WTC11 (cell line): ENCODE measurements around the gene CROCC2. TPM values are rescaled to one million over a fixed set of nuclear protein-coding genes. Genes with fewer than 3 reads are reported as not detected.

Experiments used
- ATAC-seq: fragments of 200-7000 bp; cut with Tn5 transposase; 2 replicates; pipeline ENCODE4 v1.10.0; 2021; ENCODE audit warnings: mild to moderate bottlenecking, moderate library complexity
- CTCF ChIA-PET: fragments of 300-600 bp; sonication (Branson Sonifier 250); formaldehyde crosslinking; loops from one replicate; lab custom pipeline; 2021; ENCODE audit warnings: antibody characterized with exemption; lab: Charles Lee
- POLR2A ChIA-PET: fragments of 350-600 bp; sonication (Branson Sonifier 250); formaldehyde crosslinking; loops from one replicate; lab custom pipeline; 2021; ENCODE audit warnings: antibody characterized with exemption; lab: Charles Lee
- DNase-seq: peaks from one replicate; pipeline ENCODE4 v3.0.0; 2021; ENCODE audit warnings: low spot score
- H3K27ac Mint-ChIP-seq: 2 replicates; pipeline ENCODE4 v1.8.0; 2021; ENCODE audit warnings: mixed read lengths
- H3K27me3 Mint-ChIP-seq: 2 replicates; pipeline ENCODE4 v1.8.0; 2021; ENCODE audit warnings: low read depth, mild to moderate bottlenecking, moderate library complexity, mixed read lengths
- H3K36me3 Mint-ChIP-seq: 2 replicates; pipeline ENCODE4 v1.8.0; 2021; ENCODE audit warnings: mixed read lengths
- H3K4me1 Mint-ChIP-seq: 2 replicates; pipeline ENCODE4 v1.8.0; 2022; ENCODE audit warnings: mixed read lengths
- H3K4me3 Mint-ChIP-seq: 2 replicates; pipeline ENCODE4 v1.8.0; 2021; ENCODE audit warnings: mild to moderate bottlenecking, moderate library complexity, mixed read lengths
- H3K9me3 Mint-ChIP-seq: 2 replicates; pipeline ENCODE4 v1.8.0; 2021; ENCODE audit warnings: mixed read lengths
- ETV6 ChIP-seq: sonication (generic); formaldehyde crosslinking; IDR thresholded peaks from 2 replicates; pipeline ENCODE4 v1.8.1; 2022; ENCODE audit warnings: mild to moderate bottlenecking, missing genetic modification reagents
- FOXK1 ChIP-seq: sonication (generic); formaldehyde crosslinking; IDR thresholded peaks from 2 replicates; pipeline ENCODE4 v1.8.0; 2022; ENCODE audit warnings: mild to moderate bottlenecking, moderate library complexity, missing genetic modification reagents
- RORB ChIP-seq: fragments of 250-450 bp; sonication (Bioruptor Pico); IDR thresholded peaks from 2 replicates; pipeline ENCODE4 v1.9.0; 2021; ENCODE audit warnings: mild to moderate bottlenecking
- ZNF121 ChIP-seq: sonication (generic); formaldehyde crosslinking; IDR thresholded peaks from 2 replicates; pipeline ENCODE4 v1.8.0; 2023; ENCODE audit warnings: missing genetic modification reagents
- ZNF138 ChIP-seq: sonication (generic); formaldehyde crosslinking; conservative IDR thresholded peaks from 2 replicates; pipeline ENCODE4 v1.8.1; 2022; ENCODE audit warnings: mild to moderate bottlenecking, moderate library complexity, missing genetic modification reagents
- ZNF416 ChIP-seq: fragments of 250-450 bp; sonication (Bioruptor Pico); IDR thresholded peaks from 2 replicates; pipeline ENCODE4 v1.9.0; 2021; ENCODE audit warnings: mild to moderate bottlenecking, inconsistent platforms
- total RNA-seq: library from RNA; stranded (reverse); gene quantifications from 3 replicates; pipeline ENCODE4 v1.2.3, GENCODE V29; 2021
- TF ChIP-seq, protein P1 (sequence below): fragments of 250-450 bp; sonication (Bioruptor Pico); IDR thresholded peaks from 2 replicates; pipeline ENCODE4 v1.9.0; 2021; ENCODE audit warnings: moderate library complexity, mild to moderate bottlenecking, inconsistent platforms, borderline replicate concordance
- TF ChIP-seq, protein P2 (sequence below): sonication (generic); formaldehyde crosslinking; IDR thresholded peaks from 2 replicates; pipeline ENCODE4 v1.8.1; 2023; ENCODE audit warnings: mild to moderate bottlenecking, missing genetic modification reagents
- TF ChIP-seq, protein P3 (sequence below): sonication (generic); formaldehyde crosslinking; conservative IDR thresholded peaks from 2 replicates; pipeline ENCODE4 v1.8.1; 2023; ENCODE audit warnings: mild to moderate bottlenecking, low read depth, missing genetic modification reagents, moderate library complexity
- TF ChIP-seq, protein P4 (sequence below): sonication (generic); formaldehyde crosslinking; IDR thresholded peaks from 2 replicates; pipeline ENCODE4 v1.8.1; 2023; ENCODE audit warnings: mild to moderate bottlenecking, missing genetic modification reagents, borderline replicate concordance
- TF ChIP-seq, protein P5 (sequence below): fragments of 250-450 bp; sonication (Bioruptor Pico); IDR thresholded peaks from 2 replicates; pipeline ENCODE4 v1.9.0; 2021; ENCODE audit warnings: mild to moderate bottlenecking
- TF ChIP-seq, protein P6 (sequence below): sonication (generic); formaldehyde crosslinking; IDR thresholded peaks from 2 replicates; pipeline ENCODE4 v1.8.1; 2022; ENCODE audit warnings: mild to moderate bottlenecking, missing genetic modification reagents, moderate library complexity, borderline replicate concordance
- TF ChIP-seq, protein P7 (sequence below): sonication (generic); formaldehyde crosslinking; IDR thresholded peaks from 2 replicates; pipeline ENCODE4 v1.8.0; 2022; ENCODE audit warnings: mild to moderate bottlenecking, missing genetic modification reagents

Gene CROCC2
- total RNA-seq, 1 experiment from 2014 or later, result not detected

DNA sequence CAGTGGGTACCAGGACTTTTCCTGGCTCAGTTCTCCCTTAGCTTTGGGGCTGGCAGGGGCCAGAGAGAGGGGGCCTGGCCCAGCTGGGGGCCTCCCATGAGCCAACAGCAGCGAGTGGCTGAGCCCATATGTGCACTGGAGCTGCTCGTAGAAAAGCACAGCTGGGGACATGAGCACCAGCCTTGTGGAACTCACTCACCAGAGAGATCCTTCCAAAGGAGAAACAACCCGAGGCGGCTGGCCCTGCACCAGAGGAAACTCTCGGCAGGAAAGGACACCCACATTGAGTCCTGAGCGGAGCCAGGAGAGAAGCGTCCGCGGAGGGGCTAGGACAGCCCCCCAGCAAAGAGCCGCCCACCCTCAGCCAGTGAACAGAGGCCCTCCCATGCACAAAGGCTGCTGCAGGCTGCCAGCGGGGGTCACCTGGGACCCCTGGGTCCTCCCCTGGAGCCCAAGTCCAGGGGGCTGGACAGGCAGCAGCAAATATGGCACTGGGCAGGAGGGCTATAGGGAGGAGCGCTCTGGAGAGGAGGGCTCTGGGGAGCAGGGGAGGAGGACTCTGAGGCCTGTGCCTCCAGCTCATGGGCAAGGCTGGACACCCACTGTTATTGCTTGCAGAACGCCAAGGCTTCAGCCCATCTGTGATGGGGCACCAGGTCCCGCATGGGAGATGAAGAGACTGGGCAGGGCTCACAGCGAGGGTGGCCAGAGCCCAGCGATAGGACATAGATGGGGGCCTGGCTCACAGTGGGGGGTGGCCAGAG lies 50.2 kb downstream of the CROCC2 start:
- ChIA-PET CTCF (interaction anchor here (1.7 kb wide), 1 partner anchor 105 kb away, joined by 6 read pairs; no protein-coding TSS in a partner anchor), POLR2A (no interaction called here)
- no peaks in the 10 kb centered on the region for H3K36me3 Mint-ChIP-seq
- no peak overlapping the region; the same call in 1 of the 2 replicates for H3K27ac Mint-ChIP-seq
- H3K4me3 Mint-ChIP-seq, result no peak overlapping the region
- no peaks in the 10 kb centered on the region for H3K9me3 Mint-ChIP-seq
- TF ChIP-seq ETV6 (CRISPR knock-in tag) (no peak), FOXK1 (no peak), ZNF416 (CRISPR knock-in tag) (no peak), ZNF121 (CRISPR knock-in tag) (no peak), RORB (no peak), ZNF138 (CRISPR knock-in tag) (no peak)
- TF ChIP-seq, protein P1, sequence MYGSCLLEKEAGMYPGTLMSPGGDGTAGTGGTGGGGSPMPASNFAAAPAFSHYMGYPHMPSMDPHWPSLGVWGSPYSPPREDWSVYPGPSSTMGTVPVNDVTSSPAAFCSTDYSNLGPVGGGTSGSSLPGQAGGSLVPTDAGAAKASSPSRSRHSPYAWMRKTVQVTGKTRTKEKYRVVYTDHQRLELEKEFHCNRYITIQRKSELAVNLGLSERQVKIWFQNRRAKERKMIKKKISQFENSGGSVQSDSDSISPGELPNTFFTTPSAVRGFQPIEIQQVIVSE, result no peak
- TF ChIP-seq, protein P2, sequence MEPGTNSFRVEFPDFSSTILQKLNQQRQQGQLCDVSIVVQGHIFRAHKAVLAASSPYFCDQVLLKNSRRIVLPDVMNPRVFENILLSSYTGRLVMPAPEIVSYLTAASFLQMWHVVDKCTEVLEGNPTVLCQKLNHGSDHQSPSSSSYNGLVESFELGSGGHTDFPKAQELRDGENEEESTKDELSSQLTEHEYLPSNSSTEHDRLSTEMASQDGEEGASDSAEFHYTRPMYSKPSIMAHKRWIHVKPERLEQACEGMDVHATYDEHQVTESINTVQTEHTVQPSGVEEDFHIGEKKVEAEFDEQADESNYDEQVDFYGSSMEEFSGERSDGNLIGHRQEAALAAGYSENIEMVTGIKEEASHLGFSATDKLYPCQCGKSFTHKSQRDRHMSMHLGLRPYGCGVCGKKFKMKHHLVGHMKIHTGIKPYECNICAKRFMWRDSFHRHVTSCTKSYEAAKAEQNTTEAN (CRISPR knock-in tag), result no peak
- TF ChIP-seq, protein P3, sequence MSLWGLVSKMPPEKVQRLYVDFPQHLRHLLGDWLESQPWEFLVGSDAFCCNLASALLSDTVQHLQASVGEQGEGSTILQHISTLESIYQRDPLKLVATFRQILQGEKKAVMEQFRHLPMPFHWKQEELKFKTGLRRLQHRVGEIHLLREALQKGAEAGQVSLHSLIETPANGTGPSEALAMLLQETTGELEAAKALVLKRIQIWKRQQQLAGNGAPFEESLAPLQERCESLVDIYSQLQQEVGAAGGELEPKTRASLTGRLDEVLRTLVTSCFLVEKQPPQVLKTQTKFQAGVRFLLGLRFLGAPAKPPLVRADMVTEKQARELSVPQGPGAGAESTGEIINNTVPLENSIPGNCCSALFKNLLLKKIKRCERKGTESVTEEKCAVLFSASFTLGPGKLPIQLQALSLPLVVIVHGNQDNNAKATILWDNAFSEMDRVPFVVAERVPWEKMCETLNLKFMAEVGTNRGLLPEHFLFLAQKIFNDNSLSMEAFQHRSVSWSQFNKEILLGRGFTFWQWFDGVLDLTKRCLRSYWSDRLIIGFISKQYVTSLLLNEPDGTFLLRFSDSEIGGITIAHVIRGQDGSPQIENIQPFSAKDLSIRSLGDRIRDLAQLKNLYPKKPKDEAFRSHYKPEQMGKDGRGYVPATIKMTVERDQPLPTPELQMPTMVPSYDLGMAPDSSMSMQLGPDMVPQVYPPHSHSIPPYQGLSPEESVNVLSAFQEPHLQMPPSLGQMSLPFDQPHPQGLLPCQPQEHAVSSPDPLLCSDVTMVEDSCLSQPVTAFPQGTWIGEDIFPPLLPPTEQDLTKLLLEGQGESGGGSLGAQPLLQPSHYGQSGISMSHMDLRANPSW (CRISPR knock-in tag), result no peak
- TF ChIP-seq, protein P4, sequence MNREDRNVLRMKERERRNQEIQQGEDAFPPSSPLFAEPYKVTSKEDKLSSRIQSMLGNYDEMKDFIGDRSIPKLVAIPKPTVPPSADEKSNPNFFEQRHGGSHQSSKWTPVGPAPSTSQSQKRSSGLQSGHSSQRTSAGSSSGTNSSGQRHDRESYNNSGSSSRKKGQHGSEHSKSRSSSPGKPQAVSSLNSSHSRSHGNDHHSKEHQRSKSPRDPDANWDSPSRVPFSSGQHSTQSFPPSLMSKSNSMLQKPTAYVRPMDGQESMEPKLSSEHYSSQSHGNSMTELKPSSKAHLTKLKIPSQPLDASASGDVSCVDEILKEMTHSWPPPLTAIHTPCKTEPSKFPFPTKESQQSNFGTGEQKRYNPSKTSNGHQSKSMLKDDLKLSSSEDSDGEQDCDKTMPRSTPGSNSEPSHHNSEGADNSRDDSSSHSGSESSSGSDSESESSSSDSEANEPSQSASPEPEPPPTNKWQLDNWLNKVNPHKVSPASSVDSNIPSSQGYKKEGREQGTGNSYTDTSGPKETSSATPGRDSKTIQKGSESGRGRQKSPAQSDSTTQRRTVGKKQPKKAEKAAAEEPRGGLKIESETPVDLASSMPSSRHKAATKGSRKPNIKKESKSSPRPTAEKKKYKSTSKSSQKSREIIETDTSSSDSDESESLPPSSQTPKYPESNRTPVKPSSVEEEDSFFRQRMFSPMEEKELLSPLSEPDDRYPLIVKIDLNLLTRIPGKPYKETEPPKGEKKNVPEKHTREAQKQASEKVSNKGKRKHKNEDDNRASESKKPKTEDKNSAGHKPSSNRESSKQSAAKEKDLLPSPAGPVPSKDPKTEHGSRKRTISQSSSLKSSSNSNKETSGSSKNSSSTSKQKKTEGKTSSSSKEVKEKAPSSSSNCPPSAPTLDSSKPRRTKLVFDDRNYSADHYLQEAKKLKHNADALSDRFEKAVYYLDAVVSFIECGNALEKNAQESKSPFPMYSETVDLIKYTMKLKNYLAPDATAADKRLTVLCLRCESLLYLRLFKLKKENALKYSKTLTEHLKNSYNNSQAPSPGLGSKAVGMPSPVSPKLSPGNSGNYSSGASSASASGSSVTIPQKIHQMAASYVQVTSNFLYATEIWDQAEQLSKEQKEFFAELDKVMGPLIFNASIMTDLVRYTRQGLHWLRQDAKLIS (CRISPR knock-in tag), result no peak
- TF ChIP-seq, protein P5, sequence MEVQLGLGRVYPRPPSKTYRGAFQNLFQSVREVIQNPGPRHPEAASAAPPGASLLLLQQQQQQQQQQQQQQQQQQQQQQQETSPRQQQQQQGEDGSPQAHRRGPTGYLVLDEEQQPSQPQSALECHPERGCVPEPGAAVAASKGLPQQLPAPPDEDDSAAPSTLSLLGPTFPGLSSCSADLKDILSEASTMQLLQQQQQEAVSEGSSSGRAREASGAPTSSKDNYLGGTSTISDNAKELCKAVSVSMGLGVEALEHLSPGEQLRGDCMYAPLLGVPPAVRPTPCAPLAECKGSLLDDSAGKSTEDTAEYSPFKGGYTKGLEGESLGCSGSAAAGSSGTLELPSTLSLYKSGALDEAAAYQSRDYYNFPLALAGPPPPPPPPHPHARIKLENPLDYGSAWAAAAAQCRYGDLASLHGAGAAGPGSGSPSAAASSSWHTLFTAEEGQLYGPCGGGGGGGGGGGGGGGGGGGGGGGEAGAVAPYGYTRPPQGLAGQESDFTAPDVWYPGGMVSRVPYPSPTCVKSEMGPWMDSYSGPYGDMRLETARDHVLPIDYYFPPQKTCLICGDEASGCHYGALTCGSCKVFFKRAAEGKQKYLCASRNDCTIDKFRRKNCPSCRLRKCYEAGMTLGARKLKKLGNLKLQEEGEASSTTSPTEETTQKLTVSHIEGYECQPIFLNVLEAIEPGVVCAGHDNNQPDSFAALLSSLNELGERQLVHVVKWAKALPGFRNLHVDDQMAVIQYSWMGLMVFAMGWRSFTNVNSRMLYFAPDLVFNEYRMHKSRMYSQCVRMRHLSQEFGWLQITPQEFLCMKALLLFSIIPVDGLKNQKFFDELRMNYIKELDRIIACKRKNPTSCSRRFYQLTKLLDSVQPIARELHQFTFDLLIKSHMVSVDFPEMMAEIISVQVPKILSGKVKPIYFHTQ (CRISPR knock-in tag), result no peak
- TF ChIP-seq, protein P6, sequence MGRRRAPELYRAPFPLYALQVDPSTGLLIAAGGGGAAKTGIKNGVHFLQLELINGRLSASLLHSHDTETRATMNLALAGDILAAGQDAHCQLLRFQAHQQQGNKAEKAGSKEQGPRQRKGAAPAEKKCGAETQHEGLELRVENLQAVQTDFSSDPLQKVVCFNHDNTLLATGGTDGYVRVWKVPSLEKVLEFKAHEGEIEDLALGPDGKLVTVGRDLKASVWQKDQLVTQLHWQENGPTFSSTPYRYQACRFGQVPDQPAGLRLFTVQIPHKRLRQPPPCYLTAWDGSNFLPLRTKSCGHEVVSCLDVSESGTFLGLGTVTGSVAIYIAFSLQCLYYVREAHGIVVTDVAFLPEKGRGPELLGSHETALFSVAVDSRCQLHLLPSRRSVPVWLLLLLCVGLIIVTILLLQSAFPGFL (CRISPR knock-in tag), result no peak
- TF ChIP-seq, protein P7, sequence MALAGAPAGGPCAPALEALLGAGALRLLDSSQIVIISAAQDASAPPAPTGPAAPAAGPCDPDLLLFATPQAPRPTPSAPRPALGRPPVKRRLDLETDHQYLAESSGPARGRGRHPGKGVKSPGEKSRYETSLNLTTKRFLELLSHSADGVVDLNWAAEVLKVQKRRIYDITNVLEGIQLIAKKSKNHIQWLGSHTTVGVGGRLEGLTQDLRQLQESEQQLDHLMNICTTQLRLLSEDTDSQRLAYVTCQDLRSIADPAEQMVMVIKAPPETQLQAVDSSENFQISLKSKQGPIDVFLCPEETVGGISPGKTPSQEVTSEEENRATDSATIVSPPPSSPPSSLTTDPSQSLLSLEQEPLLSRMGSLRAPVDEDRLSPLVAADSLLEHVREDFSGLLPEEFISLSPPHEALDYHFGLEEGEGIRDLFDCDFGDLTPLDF (CRISPR knock-in tag), result no peak
- H3K27me3 Mint-ChIP-seq, result no peaks in the 10 kb centered on the region
- ATAC-seq (no peak), DNase-seq (no peak)
- peaks cover 13% of the 10 kb centered on the region; the same call in 1 of the 2 replicates for H3K4me1 Mint-ChIP-seq
